Hepatocyte (in vitro differentiated cells): ENCODE results near the gene SLC7A5.
"Not testable (repeated sequence)": the region's sequence is repeated elsewhere in the genome, so short reads cannot be mapped to it uniquely, and the experiment has no call there.

Source experiments
- EZH2 ChIP-seq: fragments of 200-600 bp; sonication (generic); IDR thresholded peaks from 2 replicates; pipeline ENCODE4 v1.6.1; 2016; ENCODE audit warnings: antibody characterized with exemption, mild to moderate bottlenecking, borderline replicate concordance
- EZH2phosphoT487 ChIP-seq: fragments of 200-600 bp; sonication (generic); IDR thresholded peaks from one replicate; pipeline ENCODE4 v1.6.1; 2018; ENCODE audit warnings: antibody characterized with exemption, mild to moderate bottlenecking, low read depth, moderate library complexity; ENCODE audit not compliant: unreplicated experiment, severe bottlenecking
- TF ChIP-seq, protein P1 (sequence below): fragments of 200-600 bp; sonication (generic); IDR thresholded peaks from 2 replicates; pipeline ENCODE4 v1.5.1; 2016; ENCODE audit warnings: antibody characterized with exemption, mild to moderate bottlenecking; ENCODE audit not compliant: poor library complexity

DNA sequence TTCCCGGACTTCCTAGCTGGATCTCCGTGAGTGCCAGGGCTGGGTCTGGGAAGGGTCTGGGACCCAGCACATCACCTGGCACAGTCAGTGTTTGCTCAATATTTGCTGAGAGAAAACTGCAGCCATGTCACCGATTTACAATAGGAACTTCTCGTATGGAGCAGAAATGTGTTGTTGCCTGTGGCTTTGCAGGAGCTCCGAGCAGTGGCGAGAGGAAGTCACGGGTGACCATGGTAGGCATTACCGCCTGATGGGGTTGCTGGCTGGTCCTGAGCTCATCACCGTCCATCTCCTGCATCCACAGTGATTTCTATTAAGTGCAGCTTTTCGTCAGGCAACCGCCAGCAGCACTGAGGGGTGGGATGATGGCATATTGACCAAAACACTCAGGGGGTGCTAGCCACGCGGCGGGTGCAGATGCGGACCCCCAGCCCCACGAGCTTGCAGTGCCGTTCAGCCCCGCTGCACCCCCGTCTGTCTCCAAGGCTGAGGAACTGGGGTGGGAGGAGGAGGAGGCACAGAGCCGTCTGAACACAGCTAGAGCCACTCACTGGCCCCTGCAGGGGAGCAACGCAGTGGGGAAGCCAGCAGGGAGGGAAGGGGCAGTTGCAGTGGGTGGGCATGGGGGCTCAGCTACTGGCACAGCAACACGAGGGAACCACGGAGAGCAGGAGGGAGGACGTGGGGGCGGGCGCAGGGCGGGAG lies 44.9 kb upstream of the SLC7A5 start:
- TF ChIP-seq, protein P1, sequence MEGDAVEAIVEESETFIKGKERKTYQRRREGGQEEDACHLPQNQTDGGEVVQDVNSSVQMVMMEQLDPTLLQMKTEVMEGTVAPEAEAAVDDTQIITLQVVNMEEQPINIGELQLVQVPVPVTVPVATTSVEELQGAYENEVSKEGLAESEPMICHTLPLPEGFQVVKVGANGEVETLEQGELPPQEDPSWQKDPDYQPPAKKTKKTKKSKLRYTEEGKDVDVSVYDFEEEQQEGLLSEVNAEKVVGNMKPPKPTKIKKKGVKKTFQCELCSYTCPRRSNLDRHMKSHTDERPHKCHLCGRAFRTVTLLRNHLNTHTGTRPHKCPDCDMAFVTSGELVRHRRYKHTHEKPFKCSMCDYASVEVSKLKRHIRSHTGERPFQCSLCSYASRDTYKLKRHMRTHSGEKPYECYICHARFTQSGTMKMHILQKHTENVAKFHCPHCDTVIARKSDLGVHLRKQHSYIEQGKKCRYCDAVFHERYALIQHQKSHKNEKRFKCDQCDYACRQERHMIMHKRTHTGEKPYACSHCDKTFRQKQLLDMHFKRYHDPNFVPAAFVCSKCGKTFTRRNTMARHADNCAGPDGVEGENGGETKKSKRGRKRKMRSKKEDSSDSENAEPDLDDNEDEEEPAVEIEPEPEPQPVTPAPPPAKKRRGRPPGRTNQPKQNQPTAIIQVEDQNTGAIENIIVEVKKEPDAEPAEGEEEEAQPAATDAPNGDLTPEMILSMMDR: not testable (repeated sequence)
- TF ChIP-seq EZH2phosphoT487, EZH2: not testable (repeated sequence)
